Measurements from ENCODE around the gene THRAP3. TPM values are rescaled to one million over a fixed set of nuclear protein-coding genes. Genes with fewer than 3 reads are reported as not detected.

THRAP3 gene
- total RNA-seq, 1 donor from 2014 or later = 121 TPM

DNA sequence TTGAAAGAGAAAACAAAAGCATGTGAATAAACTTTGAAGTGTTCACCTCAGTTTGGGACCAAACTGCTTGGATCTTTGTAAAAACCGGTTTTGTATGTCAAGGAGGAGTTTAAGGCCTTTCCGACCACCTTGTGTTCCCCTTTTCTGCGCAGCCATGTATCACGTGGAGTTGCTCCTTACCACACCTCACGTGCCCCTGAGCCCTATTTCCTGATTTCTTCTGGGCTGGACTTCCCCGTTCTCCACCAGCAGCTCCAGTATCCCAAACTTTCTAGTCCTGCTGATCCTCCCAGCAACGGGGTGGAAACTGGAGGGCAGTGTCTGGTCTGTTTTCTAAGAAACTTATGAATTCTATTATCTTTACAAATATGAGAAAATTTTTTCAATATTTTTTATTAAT lies 80.3 kb downstream of the THRAP3 start:
- Mint-ChIP-seq H3K4me1 (peaks cover 17% of the 10 kb centered on the region), H3K4me3 (no peak overlapping the region), H3K9me3 (no peaks in the 10 kb centered on the region), H3K36me3 (peaks cover 34% of the 10 kb centered on the region), H3K27me3 (ENCODE audit: low read depth) (no peaks in the 10 kb centered on the region), H3K27ac (no peak overlapping the region)
- DNase-seq (ENCODE audit: low spot score in 2 of 2, unreplicated experiment in 2 of 2) = no peak
- TF ChIP-seq, protein P1, sequence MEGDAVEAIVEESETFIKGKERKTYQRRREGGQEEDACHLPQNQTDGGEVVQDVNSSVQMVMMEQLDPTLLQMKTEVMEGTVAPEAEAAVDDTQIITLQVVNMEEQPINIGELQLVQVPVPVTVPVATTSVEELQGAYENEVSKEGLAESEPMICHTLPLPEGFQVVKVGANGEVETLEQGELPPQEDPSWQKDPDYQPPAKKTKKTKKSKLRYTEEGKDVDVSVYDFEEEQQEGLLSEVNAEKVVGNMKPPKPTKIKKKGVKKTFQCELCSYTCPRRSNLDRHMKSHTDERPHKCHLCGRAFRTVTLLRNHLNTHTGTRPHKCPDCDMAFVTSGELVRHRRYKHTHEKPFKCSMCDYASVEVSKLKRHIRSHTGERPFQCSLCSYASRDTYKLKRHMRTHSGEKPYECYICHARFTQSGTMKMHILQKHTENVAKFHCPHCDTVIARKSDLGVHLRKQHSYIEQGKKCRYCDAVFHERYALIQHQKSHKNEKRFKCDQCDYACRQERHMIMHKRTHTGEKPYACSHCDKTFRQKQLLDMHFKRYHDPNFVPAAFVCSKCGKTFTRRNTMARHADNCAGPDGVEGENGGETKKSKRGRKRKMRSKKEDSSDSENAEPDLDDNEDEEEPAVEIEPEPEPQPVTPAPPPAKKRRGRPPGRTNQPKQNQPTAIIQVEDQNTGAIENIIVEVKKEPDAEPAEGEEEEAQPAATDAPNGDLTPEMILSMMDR (IDR thresholded peaks at IDR 0.05; ENCODE audit: unreplicated experiment) = no peak

GRCh38 chr1:36304970-36305914 lies 81.0 kb downstream of the THRAP3 start:
- peaks cover 17% of the 10 kb centered on the region for H3K4me1 Mint-ChIP-seq
- H3K36me3 Mint-ChIP-seq = peaks cover 32% of the 10 kb centered on the region
- DNase-seq (ENCODE audit: low spot score in 2 of 2, unreplicated experiment in 2 of 2) = no peak
- no peaks in the 10 kb centered on the region for H3K9me3 Mint-ChIP-seq
- peak overlapping the region; percentile 99 for H3K4me3 Mint-ChIP-seq
- peak overlapping the region; percentile 90 for H3K27ac Mint-ChIP-seq
- TF ChIP-seq, protein P1 (IDR thresholded peaks at IDR 0.05; ENCODE audit: unreplicated experiment) = no peak
- H3K27me3 Mint-ChIP-seq (ENCODE audit: low read depth) = no peaks in the 10 kb centered on the region

- peaks cover 17% of the 10 kb centered on the region for H3K4me1 Mint-ChIP-seq
- no peaks in the 10 kb centered on the region for H3K9me3 Mint-ChIP-seq
- H3K27ac Mint-ChIP-seq = peak overlapping the region; percentile 90
- no peaks in the 10 kb centered on the region for H3K27me3 Mint-ChIP-seq (ENCODE audit: low read depth)
- H3K36me3 Mint-ChIP-seq = peaks cover 32% of the 10 kb centered on the region
- peak in 1 of 2 experiments; percentile 42 for DNase-seq (ENCODE audit: low spot score in 2 of 2, unreplicated experiment in 2 of 2)
- TF ChIP-seq, protein P1 (IDR thresholded peaks at IDR 0.05; ENCODE audit: unreplicated experiment) = no peak
- H3K4me3 Mint-ChIP-seq = peak overlapping the region; percentile 99
Observed at GRCh38 chr1:36305915-36306209, 81.6 kb downstream of the THRAP3 start.

DNA sequence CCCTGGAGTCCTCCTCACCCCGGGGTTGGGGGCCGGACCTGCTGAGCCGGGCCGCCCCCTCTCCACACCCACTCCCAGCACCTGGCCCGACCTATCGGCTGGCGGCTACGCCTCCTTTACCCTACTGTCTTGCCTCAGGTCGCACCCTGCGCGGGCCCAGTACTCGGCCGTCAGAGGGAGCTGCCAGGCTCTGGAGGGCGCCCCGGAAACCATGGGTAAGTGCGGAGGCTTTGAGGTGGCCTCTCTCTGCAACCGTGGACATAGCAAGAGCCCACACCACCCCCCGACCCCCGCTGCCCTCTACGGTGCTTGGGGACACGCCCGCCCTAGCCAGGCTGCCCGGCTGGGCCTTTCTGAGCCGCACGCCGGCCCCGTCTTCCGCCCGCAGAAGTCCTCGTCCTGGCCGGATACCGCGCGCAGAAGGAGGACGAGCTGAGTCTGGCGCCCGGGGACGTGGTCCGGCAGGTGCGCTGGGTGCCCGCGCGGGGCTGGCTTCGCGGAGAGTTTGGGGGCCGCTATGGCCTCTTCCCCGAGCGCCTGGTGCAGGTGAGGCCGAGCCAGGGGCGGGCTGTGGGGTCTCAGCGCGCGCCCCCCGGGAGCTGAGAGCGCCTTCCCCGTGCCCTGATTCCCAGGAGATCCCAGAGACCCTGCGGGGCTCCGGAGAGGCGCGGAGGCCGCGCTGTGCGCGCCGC lies 82.1 kb downstream of the THRAP3 start, which contains the start of gene SH3D21:
Gene SH3D21, plus strand, starts transcription at position 159 of the 692 bp plus-strand sequence. Its CDS starts 53 bp downstream, at position 212.
- DNase-seq (ENCODE audit: low spot score in 2 of 2, unreplicated experiment in 2 of 2) = peak in 1 of 2 experiments; percentile 56
- Mint-ChIP-seq H3K27me3 (ENCODE audit: low read depth) (no peaks in the 10 kb centered on the region), H3K36me3 (peaks cover 28% of the 10 kb centered on the region), H3K4me1 (peaks cover 17% of the 10 kb centered on the region), H3K27ac (peak within 1 kb of the TSS; percentile 95), H3K9me3 (no peaks in the 10 kb centered on the region), H3K4me3 (peak within 1 kb of the TSS; percentile 99)
- TF ChIP-seq, protein P1 (IDR thresholded peaks at IDR 0.05; ENCODE audit: unreplicated experiment) = no peak

DNA sequence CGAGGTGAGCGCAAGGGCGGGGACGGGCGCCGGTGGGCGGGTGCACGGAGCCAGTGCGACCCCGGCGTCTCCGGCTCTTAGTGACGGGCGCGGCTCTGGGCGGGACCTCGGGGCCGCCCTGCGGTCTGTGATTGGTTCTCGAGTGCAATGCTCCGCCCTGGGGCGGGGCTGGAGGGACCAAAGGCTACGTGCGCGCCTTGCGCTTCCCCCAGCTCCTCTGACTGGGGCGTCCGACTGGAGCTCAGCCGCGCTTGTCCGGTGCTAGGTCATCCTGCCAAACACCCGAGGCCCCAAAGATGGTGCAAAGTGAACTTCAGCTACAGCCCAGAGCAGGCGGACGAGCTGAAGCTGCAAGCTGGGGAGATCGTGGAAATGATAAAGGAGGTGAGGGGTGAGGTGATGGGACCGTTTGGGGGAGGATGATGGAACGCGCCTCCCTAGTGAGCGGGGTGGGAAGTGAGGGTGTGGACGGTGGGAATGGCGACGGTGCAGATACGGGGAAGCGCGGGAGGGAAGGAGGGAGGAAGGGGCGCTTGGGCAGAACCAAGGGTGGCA lies 82.7 kb downstream of the THRAP3 start:
- TF ChIP-seq, protein P1 (IDR thresholded peaks at IDR 0.05; ENCODE audit: unreplicated experiment) = no peak
- Mint-ChIP-seq H3K27ac (peak overlapping the region; percentile 95), H3K27me3 (ENCODE audit: low read depth) (no peaks in the 10 kb centered on the region), H3K4me1 (peaks cover 17% of the 10 kb centered on the region), H3K9me3 (no peaks in the 10 kb centered on the region), H3K36me3 (peaks cover 29% of the 10 kb centered on the region), H3K4me3 (peak overlapping the region; percentile 99)
- peak; percentile 92 to 96 for DNase-seq (ENCODE audit: low spot score in 2 of 2, unreplicated experiment in 2 of 2)

Data from mesothelial cell of epicardium (in vitro differentiated cells).